Panc1 (cell line): ENCODE results near the gene CSMD2.

Source experiments
- POLR2AphosphoS5 ChIP-seq: IDR thresholded peaks from 2 replicates; pipeline ENCODE4 v1.6.1; 2012; ENCODE audit warnings: mild to moderate bottlenecking, low read depth, low read length, moderate library complexity
- SIN3A ChIP-seq: IDR thresholded peaks from 2 replicates; pipeline ENCODE4 v1.6.1; 2012; ENCODE audit warnings: low read depth, mild to moderate bottlenecking, low read length, moderate library complexity, borderline replicate concordance; ENCODE audit not compliant: insufficient read depth
- TCF7L2 ChIP-seq: IDR thresholded peaks from 2 replicates; pipeline ENCODE4 v1.6.1; 2011; ENCODE audit warnings: mild to moderate bottlenecking, low read depth, low read length, inconsistent platforms
- TF ChIP-seq, protein P1 (sequence below): fragments of 450-650 bp; IDR thresholded peaks from 2 replicates; pipeline ENCODE4 v1.5.1; 2017; ENCODE audit warnings: mild to moderate bottlenecking
- TF ChIP-seq, protein P2 (sequence below), 2 experiments: IDR thresholded peaks; 2 replicates each; pipeline ENCODE4 v1.6.1; 2011 to 2012; ENCODE audit warnings: low read depth in 2 of 2, control low read depth in 1 of 2, low read length in 1 of 2, mild to moderate bottlenecking in 1 of 2, moderate library complexity in 1 of 2; ENCODE audit not compliant: insufficient read depth in 1 of 2

DNA sequence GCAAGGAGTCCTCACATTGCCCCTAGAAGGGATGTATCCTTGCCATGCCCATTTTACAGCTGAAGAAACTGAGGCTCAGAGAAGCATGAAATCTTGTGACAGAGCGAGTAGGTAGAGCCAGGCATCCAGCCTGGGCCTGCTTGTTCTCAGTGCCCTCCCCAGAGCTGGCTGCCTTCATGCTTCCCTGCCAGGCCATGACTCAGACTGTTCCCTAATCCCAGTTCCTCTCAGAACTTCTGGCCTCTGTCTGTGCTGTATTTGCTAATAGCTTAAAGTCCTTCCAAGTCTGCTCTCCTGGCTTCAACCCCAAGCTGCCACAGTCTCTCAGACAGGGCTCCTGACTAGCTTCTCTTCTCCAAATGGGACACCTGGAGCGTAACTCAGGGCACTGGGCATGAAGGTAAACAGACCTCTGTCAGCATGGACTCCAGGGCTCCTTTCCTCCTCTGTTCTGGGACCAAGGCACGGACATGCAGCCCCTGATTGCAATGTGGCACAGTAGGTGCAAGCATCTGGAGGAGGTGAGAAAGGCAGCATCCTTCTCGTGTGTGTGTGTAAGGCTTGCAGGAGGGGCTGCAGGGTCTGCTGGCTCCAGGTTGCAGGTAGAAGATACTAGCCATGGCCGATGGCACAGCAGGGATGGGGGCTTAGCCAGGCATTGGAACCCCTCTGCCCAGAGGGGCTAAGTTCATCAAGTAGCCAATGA lies 178.5 kb downstream of the CSMD2 start:
- TF ChIP-seq POLR2AphosphoS5 (no peak), TCF7L2 (no peak), SIN3A (no peak)
- TF ChIP-seq, protein P1, sequence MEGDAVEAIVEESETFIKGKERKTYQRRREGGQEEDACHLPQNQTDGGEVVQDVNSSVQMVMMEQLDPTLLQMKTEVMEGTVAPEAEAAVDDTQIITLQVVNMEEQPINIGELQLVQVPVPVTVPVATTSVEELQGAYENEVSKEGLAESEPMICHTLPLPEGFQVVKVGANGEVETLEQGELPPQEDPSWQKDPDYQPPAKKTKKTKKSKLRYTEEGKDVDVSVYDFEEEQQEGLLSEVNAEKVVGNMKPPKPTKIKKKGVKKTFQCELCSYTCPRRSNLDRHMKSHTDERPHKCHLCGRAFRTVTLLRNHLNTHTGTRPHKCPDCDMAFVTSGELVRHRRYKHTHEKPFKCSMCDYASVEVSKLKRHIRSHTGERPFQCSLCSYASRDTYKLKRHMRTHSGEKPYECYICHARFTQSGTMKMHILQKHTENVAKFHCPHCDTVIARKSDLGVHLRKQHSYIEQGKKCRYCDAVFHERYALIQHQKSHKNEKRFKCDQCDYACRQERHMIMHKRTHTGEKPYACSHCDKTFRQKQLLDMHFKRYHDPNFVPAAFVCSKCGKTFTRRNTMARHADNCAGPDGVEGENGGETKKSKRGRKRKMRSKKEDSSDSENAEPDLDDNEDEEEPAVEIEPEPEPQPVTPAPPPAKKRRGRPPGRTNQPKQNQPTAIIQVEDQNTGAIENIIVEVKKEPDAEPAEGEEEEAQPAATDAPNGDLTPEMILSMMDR, result no peak
- TF ChIP-seq, protein P2, sequence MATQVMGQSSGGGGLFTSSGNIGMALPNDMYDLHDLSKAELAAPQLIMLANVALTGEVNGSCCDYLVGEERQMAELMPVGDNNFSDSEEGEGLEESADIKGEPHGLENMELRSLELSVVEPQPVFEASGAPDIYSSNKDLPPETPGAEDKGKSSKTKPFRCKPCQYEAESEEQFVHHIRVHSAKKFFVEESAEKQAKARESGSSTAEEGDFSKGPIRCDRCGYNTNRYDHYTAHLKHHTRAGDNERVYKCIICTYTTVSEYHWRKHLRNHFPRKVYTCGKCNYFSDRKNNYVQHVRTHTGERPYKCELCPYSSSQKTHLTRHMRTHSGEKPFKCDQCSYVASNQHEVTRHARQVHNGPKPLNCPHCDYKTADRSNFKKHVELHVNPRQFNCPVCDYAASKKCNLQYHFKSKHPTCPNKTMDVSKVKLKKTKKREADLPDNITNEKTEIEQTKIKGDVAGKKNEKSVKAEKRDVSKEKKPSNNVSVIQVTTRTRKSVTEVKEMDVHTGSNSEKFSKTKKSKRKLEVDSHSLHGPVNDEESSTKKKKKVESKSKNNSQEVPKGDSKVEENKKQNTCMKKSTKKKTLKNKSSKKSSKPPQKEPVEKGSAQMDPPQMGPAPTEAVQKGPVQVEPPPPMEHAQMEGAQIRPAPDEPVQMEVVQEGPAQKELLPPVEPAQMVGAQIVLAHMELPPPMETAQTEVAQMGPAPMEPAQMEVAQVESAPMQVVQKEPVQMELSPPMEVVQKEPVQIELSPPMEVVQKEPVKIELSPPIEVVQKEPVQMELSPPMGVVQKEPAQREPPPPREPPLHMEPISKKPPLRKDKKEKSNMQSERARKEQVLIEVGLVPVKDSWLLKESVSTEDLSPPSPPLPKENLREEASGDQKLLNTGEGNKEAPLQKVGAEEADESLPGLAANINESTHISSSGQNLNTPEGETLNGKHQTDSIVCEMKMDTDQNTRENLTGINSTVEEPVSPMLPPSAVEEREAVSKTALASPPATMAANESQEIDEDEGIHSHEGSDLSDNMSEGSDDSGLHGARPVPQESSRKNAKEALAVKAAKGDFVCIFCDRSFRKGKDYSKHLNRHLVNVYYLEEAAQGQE (IDR thresholded peaks at IDR 0.05; ENCODE audit: insufficient read depth in 1 of 2, low read depth in 2 of 2, low read length in 1 of 2), result no peak
